ENCODE data around the gene SUSD3. TPM values are rescaled to one million over a fixed set of nuclear protein-coding genes. Genes with fewer than 3 reads are reported as not detected.

The SUSD3 gene
- total RNA-seq, 1 experiment from 2014 or later = 9.0 TPM

GRCh38 chr9:93119953-93120845, 61.7 kb downstream of the SUSD3 start:
- no peaks in the 10 kb centered on the region for H3K27me3 ChIP-seq (ENCODE audit: insufficient read depth, low read length)
- H4K5ac ChIP-seq (ENCODE audit: insufficient read length, low read depth, low read length) = no peak overlapping the region
- Mint-ChIP-seq H3K4me3 (no peak overlapping the region), H3K36me3 (ENCODE audit: insufficient read depth in 1 of 3, low read depth in 3 of 3) (peaks cover 0 to 13% (median 11%) of the 10 kb centered on the region in 3 experiments; a peak in 5 of 7 replicates), H3K9me3 (no peaks in the 10 kb centered on the region), H3K27ac (peak overlapping the region; percentile 20 to 85 (median 46); a peak in 5 of 7 replicates), H3K27me3 (ENCODE audit: low read depth) (no peaks in the 10 kb centered on the region; the same call in 1 of the 2 replicates), H3K4me1 (peaks cover 7 to 17% of the 10 kb centered on the region in 2 experiments)
- H3K4me1 ChIP-seq (ENCODE audit: insufficient read depth, low read length) = no peaks in the 10 kb centered on the region
- no peak overlapping the region for H3K23ac ChIP-seq (ENCODE audit: insufficient read length, low read depth, low read length)
- DNase-seq = peak; percentile 23
- no peak overlapping the region for H3K4me2 ChIP-seq (ENCODE audit: insufficient read depth, insufficient read length, low read length)
- H3K23me2 ChIP-seq (ENCODE audit: insufficient read length, low read depth, low read length, poor library complexity, severe bottlenecking) = no peaks in the 10 kb centered on the region
- no peak overlapping the region for H2BK15ac ChIP-seq (ENCODE audit: low read depth, low read length)
- WGBS (ENCODE audit: extremely low coverage, insufficient read length, low lambda C conversion rate) = 100% methylated on average over 2 of the region's 23 CpGs
- no peak overlapping the region for H3K18ac ChIP-seq (ENCODE audit: insufficient read length, low read depth, low read length)
- H3K79me2 ChIP-seq (ENCODE audit: insufficient read depth, low read length) = no peaks in the 10 kb centered on the region
- H2BK120ac ChIP-seq (ENCODE audit: low read depth, low read length, poor library complexity, severe bottlenecking) = no peak overlapping the region
- no peak overlapping the region for H3K4ac ChIP-seq (ENCODE audit: low read depth, low read length)
- no peak overlapping the region for H2AK5ac ChIP-seq (ENCODE audit: insufficient read length, low read length)
- no peak overlapping the region for H2AFZ ChIP-seq (ENCODE audit: low read length)
- no peak overlapping the region for H3K56ac ChIP-seq (ENCODE audit: insufficient read length, low read depth, low read length)
- H3K9me3 ChIP-seq (ENCODE audit: control insufficient read depth, low read depth, low read length) = no peaks in the 10 kb centered on the region
- H4K8ac ChIP-seq (replicated peaks; ENCODE audit: insufficient read length, low read depth, low read length) = no peak overlapping the region
- H4K20me1 ChIP-seq (ENCODE audit: control insufficient read depth, insufficient read depth, insufficient read length) = no peaks in the 10 kb centered on the region
- no peak overlapping the region for H2BK5ac ChIP-seq (ENCODE audit: insufficient read length, low read length)
- H3K27ac ChIP-seq (ENCODE audit: insufficient read length, low read depth, low read length) = no peak overlapping the region
- no peak overlapping the region for H3K14ac ChIP-seq (ENCODE audit: insufficient read depth, low read length)
- H3K79me1 ChIP-seq (ENCODE audit: insufficient read depth, low read depth, low read length, poor library complexity, severe bottlenecking) = no peaks in the 10 kb centered on the region
- no peak overlapping the region for H3T11ph ChIP-seq (ENCODE audit: low read length)
- no peak overlapping the region for H2BK12ac ChIP-seq (ENCODE audit: insufficient read length, low read depth, low read length)
- peak; percentile 46; the same call in 2 of the 3 replicates for TF ChIP-seq CTCF (conservative IDR thresholded peaks at IDR 0.05)
- H3K9ac ChIP-seq (ENCODE audit: extremely low read depth, insufficient read length, low read length) = no peak overlapping the region
- no peak overlapping the region for H2BK20ac ChIP-seq (ENCODE audit: low read depth, low read length, poor library complexity, severe bottlenecking)
- no peak overlapping the region for H4K91ac ChIP-seq (ENCODE audit: insufficient read length, low read depth, low read length)

Data from H9 (cell line).